GM12878 (cell line): ENCODE measurements around the gene DUSP18. TPM values are rescaled to one million over a fixed set of nuclear protein-coding genes. Genes with fewer than 3 reads are reported as not detected.
A peak's percentile ranks its signal among the peaks of the same experiment; 100 is the strongest.

Experiments
- BMI1 ChIP-seq: fragments of 450-650 bp; IDR thresholded peaks from 2 replicates; pipeline ENCODE4 v1.6.1; 2016; ENCODE audit warnings: mild to moderate bottlenecking, moderate library complexity, borderline replicate concordance
- CTCF ChIP-seq, 3 experiments: IDR thresholded peaks in 2 of 3; conservative IDR thresholded peaks in 1 of 3; 2 replicates each; pipeline ENCODE4 v1.5.1; 2011; ENCODE audit warnings: low read depth in 3 of 3, low read length in 3 of 3, mild to moderate bottlenecking in 3 of 3, control low read depth in 2 of 3, moderate library complexity in 2 of 3, inconsistent platforms in 1 of 3, mixed read lengths in 1 of 3; ENCODE audit not compliant: control insufficient read depth in 2 of 3, insufficient read depth in 1 of 3; ENCODE audit errors: extremely low read depth in 1 of 3
- GABPA ChIP-seq: IDR thresholded peaks from 2 replicates; pipeline ENCODE4 v1.6.1; 2014; ENCODE audit warnings: antibody characterized with exemption, low read depth, mild to moderate bottlenecking, inconsistent platforms
- IRF4 ChIP-seq: IDR thresholded peaks from 2 replicates; pipeline ENCODE4 v1.6.1; 2011; ENCODE audit warnings: low read depth, low read length
- NFYB ChIP-seq: IDR thresholded peaks from 2 replicates; pipeline ENCODE4 v1.6.1; 2011; ENCODE audit warnings: low read depth, mild to moderate bottlenecking, low read length, improper control_type of control experiment, moderate library complexity; ENCODE audit not compliant: insufficient read depth
- NR2C1 ChIP-seq: fragments of 450-650 bp; IDR thresholded peaks from 2 replicates; pipeline ENCODE4 v1.6.1; 2017; ENCODE audit warnings: antibody characterized with exemption, mild to moderate bottlenecking, moderate library complexity
- RB1 ChIP-seq: fragments of 450-650 bp; formaldehyde crosslinking; IDR thresholded peaks from 2 replicates; pipeline ENCODE4 v1.6.1; 2017; ENCODE audit warnings: mild to moderate bottlenecking, borderline replicate concordance
- RUNX3 ChIP-seq: IDR thresholded peaks from 2 replicates; pipeline ENCODE4 v1.6.1; 2012; ENCODE audit warnings: low read length, inconsistent platforms
- SUPT20H ChIP-seq: IDR thresholded peaks from 2 replicates; pipeline ENCODE4 v1.6.1; 2011; ENCODE audit warnings: low read depth, mild to moderate bottlenecking, low read length, moderate library complexity, borderline replicate concordance; ENCODE audit not compliant: control insufficient read depth
- USF2 ChIP-seq: IDR thresholded peaks from 2 replicates; pipeline ENCODE4 v1.6.1; 2011; ENCODE audit warnings: low read depth, low read length, improper control_type of control experiment, borderline replicate concordance
- WRNIP1 ChIP-seq: IDR thresholded peaks from 2 replicates; pipeline ENCODE4 v1.6.1; 2011; ENCODE audit warnings: low read depth, low read length, improper control_type of control experiment, borderline replicate concordance
- polyA plus RNA-seq, 11 experiments: library from polyadenylated mRNA; depleted of rRNA in 4 of 11; unstranded in 6 of 11; stranded (reverse) in 5 of 11; fragments of >200 nt; fragmentation: Nextera tagmentation in 4 of 11; fragmentation: Illumina TruSeq in 1 of 11; extraction: Ambion mirVana in 4 of 11; extraction: Trizol in 1 of 11; gene quantifications; 1 replicate in 1 of 11; 2 replicates in 10 of 11; pipeline versions ENCODE4 v1.2.1 to v1.2.3, GENCODE V29; 2011 to 2016; ENCODE audit warnings: inconsistent platforms in 2 of 11, missing spikeins in 2 of 11, low read depth in 1 of 11
- total RNA-seq, 4 experiments: library from RNA; depleted of rRNA in 3 of 4; stranded (reverse); fragments of >200 nt in 3 of 4; fragmentation: Illumina TruSeq in 1 of 4; extraction: Trizol in 1 of 4; gene quantifications; 2 replicates each; pipeline versions ENCODE4 v1.2.1 to v1.2.3, GENCODE V29; 2013 to 2021

Gene DUSP18
- total and polyA plus RNA-seq, 10 of the 15 experiments (the other 5 are each of a cell fraction or from before 2014, with no cell fraction given) = 1.9 to 11.9 (median 7.7) TPM

DNA sequence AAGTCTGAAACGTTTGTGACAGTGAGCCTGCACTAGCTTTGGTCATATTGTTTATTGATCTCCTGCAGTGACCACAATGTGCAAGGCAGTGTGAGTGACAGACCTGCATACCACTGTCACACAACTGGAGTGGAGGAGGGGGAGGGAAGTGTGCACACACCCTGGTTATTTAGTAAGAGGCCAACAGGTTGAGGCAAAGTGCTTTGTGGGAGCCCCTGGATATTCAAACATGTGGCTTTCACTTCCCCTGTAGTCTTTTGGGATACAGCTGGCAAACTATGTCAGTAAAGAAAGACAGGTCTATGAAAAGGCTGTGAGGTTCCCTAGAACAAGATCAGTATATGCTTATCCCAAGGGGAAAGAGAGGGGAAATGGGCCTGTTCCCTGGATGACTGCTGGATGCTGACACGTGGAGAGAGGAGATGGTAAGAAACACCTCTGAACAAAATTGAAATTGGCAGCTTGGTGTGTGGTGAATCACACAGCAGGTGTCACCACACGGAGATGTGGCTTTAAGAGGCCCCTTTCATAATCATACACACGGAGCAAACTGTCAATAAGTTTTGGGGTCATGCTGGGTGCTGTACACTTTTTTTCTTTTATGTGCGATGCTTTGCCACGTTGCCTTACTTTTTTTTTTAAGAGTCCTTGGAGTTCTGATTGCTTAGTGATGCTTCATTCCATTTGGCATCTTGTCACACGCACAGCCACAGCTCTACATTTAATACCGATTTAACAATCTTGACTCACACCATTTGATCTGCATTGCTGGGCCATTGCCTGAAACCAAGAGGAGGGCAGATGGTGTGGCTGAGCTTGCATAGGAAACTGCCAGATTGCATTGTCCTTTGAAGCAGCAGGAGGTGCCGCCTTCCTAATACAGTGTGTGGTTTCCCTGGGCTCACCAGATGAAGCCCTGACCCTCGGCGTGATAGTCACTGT, 38.3 kb upstream of the DUSP18 start (continued):
- TF ChIP-seq CTCF (IDR thresholded peaks at IDR 0.05 in 2 of 3, conservative IDR thresholded peaks at IDR 0.05 in 1 of 3; ENCODE audit: control insufficient read depth in 2 of 3, extremely low read depth in 1 of 3, insufficient read depth in 1 of 3, low read depth in 3 of 3, low read length in 3 of 3) (peak in 1 of 3 experiments; percentile 6; a peak in 1 of 6 replicates), RUNX3 (peak; percentile 81), NR2C1 (no peak), SUPT20H (no peak), RB1 (no peak), USF2 (no peak), IRF4 (0 out of 2 replicates have a peak, but pooled peaks have one; percentile 0), BMI1 (0 out of 2 replicates have a peak, but pooled peaks have one; percentile 34), GABPA (no peak), WRNIP1 (0 out of 2 replicates have a peak, but pooled peaks have one; percentile 64), NFYB (no peak)
- TF ChIP-seq, all 136 proteins: peak for 38
